ENCODE measurements around the gene MPZL2.

MPZL2 gene

GRCh38 chr11:118226781-118227180 lies 37.3 kb downstream of the MPZL2 start:
- H3K9ac ChIP-seq (ENCODE audit: low read length), result no peak overlapping the region
- H3K27ac ChIP-seq (ENCODE audit: low read depth, low read length, poor library complexity, severe bottlenecking), result peak overlapping the region; percentile 83
- peaks cover 61% of the 10 kb centered on the region for H3K4me1 ChIP-seq (ENCODE audit: insufficient read depth, low read length, severe bottlenecking)
- no peak overlapping the region for H2AFZ ChIP-seq (ENCODE audit: low read length)
- peaks cover 5% of the 10 kb centered on the region; the same call in 1 of the 2 replicates for H3F3A ChIP-seq (ENCODE audit: insufficient read depth, low read length)
- no peak overlapping the region for H3K4me2 ChIP-seq (ENCODE audit: low read length)
- H3K9me3 ChIP-seq (ENCODE audit: low read length), result no peaks in the 10 kb centered on the region
- TF ChIP-seq EZH2 (IDR thresholded peaks at IDR 0.05; ENCODE audit: borderline replicate concordance, low read length) (no peak), CTCF (IDR thresholded peaks at IDR 0.05; ENCODE audit: low read length) (no peak)
- H3K79me2 ChIP-seq (ENCODE audit: insufficient read depth, low read length), result no peaks in the 10 kb centered on the region
- H4K20me1 ChIP-seq (ENCODE audit: insufficient read depth, low read length), result no peaks in the 10 kb centered on the region
- no peak overlapping the region for H3K4me3 ChIP-seq (ENCODE audit: low read depth, low read length, poor library complexity, severe bottlenecking)
- H3K9me2 ChIP-seq (ENCODE audit: low read depth, low read length), result no peaks in the 10 kb centered on the region
- H3K36me3 ChIP-seq (ENCODE audit: insufficient read depth, low read length), result no peaks in the 10 kb centered on the region; the same call in none of the 2 replicates
- no peaks in the 10 kb centered on the region for H3K27me3 ChIP-seq (ENCODE audit: insufficient read depth, low read length)

- Histone ChIP-seq H3K4me3 (ENCODE audit: low read depth, low read length, poor library complexity, severe bottlenecking) (no peak overlapping the region), H3F3A (ENCODE audit: insufficient read depth, low read length) (peaks cover 5% of the 10 kb centered on the region; the same call in 1 of the 2 replicates), H3K9me2 (ENCODE audit: low read depth, low read length) (no peaks in the 10 kb centered on the region), H3K79me2 (ENCODE audit: insufficient read depth, low read length) (no peaks in the 10 kb centered on the region), H3K9ac (ENCODE audit: low read length) (no peak overlapping the region), H3K4me2 (ENCODE audit: low read length) (no peak overlapping the region), H3K9me3 (ENCODE audit: low read length) (no peaks in the 10 kb centered on the region), H4K20me1 (ENCODE audit: insufficient read depth, low read length) (no peaks in the 10 kb centered on the region), H3K27me3 (ENCODE audit: insufficient read depth, low read length) (no peaks in the 10 kb centered on the region), H3K36me3 (ENCODE audit: insufficient read depth, low read length) (no peaks in the 10 kb centered on the region; the same call in none of the 2 replicates), H2AFZ (ENCODE audit: low read length) (no peak overlapping the region), H3K27ac (ENCODE audit: low read depth, low read length, poor library complexity, severe bottlenecking) (no peak overlapping the region), H3K4me1 (ENCODE audit: insufficient read depth, low read length, severe bottlenecking) (peaks cover 61% of the 10 kb centered on the region)
- TF ChIP-seq EZH2 (IDR thresholded peaks at IDR 0.05; ENCODE audit: borderline replicate concordance, low read length), result no peak
- TF ChIP-seq CTCF (IDR thresholded peaks at IDR 0.05; ENCODE audit: low read length), result no peak
Measured at GRCh38 chr11:118226296-118226695, 37.8 kb downstream of the MPZL2 start.

- no peak within 1 kb of the TSS for H2AFZ ChIP-seq (ENCODE audit: low read length)
- H3K27ac ChIP-seq (ENCODE audit: low read depth, low read length, poor library complexity, severe bottlenecking), result peak within 1 kb of the TSS; percentile 95
- no peaks in the 10 kb centered on the region; the same call in none of the 2 replicates for H3K36me3 ChIP-seq (ENCODE audit: insufficient read depth, low read length)
- H3K9me2 ChIP-seq (ENCODE audit: low read depth, low read length), result no peaks in the 10 kb centered on the region
- H3K4me2 ChIP-seq (ENCODE audit: low read length), result peak within 1 kb of the TSS; percentile 83
- H3K79me2 ChIP-seq (ENCODE audit: insufficient read depth, low read length), result no peaks in the 10 kb centered on the region
- H3K27me3 ChIP-seq (ENCODE audit: insufficient read depth, low read length), result no peaks in the 10 kb centered on the region
- no peak for TF ChIP-seq CTCF (IDR thresholded peaks at IDR 0.05; ENCODE audit: low read length)
- no peak for TF ChIP-seq EZH2 (IDR thresholded peaks at IDR 0.05; ENCODE audit: borderline replicate concordance, low read length)
- H3K9me3 ChIP-seq (ENCODE audit: low read length), result no peaks in the 10 kb centered on the region
- peak within 1 kb of the TSS; percentile 71 for H3K9ac ChIP-seq (ENCODE audit: low read length)
- no peaks in the 10 kb centered on the region for H4K20me1 ChIP-seq (ENCODE audit: insufficient read depth, low read length)
- peaks cover 69% of the 10 kb centered on the region for H3K4me1 ChIP-seq (ENCODE audit: insufficient read depth, low read length, severe bottlenecking)
- peak within 1 kb of the TSS; percentile 59 for H3K4me3 ChIP-seq (ENCODE audit: low read depth, low read length, poor library complexity, severe bottlenecking)
- peaks cover 5% of the 10 kb centered on the region; the same call in 1 of the 2 replicates for H3F3A ChIP-seq (ENCODE audit: insufficient read depth, low read length)
Measured at GRCh38 chr11:118224511-118225188, 39.4 kb downstream of the MPZL2 start, which contains the start of gene JAML. JAML (minus strand) TSS chr11:118225011; CDS start chr11:118214866, 10,145 bp downstream.
